ENCODE results near the gene SPATA16.

Gene SPATA16

DNA sequence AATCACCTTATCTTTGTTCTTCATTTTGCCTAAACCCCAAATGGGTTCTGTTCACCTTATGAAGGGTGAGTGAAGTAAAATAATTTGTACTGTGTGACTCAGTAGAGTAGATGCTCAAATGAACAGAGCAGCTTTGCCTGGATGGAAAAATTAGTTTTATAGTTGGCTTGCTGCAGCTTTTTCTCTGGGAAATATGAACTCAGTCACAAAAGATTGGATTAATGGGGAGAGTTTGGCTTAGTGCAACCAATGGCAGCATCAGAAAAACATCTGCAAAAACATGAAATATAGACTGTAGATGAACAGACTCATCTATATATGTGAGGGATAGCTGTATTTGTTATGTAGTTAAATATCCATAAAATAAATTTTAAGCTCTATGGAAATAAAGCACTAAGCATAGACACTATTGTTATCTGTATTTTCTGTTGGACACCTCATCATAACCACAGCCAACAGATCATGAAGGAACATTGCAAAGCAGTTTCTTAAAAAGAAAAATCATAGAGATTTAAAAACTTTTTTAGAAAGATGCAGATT is 209.2 kb downstream of the SPATA16 start:
- H3K9ac ChIP-seq (ENCODE audit: low read depth in 1 of 2, low read length in 2 of 2) = no peak overlapping the region

DNA sequence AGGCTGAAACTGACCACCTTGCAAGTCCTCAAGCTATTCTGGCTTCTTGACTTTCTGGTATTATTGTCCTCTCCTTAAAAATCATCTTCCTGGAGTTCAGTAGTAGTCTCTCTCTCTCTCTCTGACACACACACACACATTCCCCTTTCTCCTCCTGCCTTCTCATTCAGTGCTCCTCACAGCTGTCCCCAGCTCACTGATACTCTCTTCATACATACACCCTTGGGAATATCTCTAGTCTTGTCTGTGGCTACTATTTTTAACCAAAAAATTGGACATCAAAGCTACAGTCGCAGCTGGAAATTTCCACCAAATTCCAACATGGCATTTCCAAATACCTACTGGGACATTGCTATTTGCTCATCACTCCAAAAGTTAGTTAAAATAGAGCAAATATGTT is 211.6 kb downstream of the SPATA16 start:
- Histone ChIP-seq H3K9ac (ENCODE audit: low read depth in 1 of 2, low read length in 2 of 2) (no peak overlapping the region), H3K9me3 (ENCODE audit: control insufficient read depth in 1 of 2, low read length in 2 of 2) (no peaks in the 10 kb centered on the region), H3K4me3 (ENCODE audit: low read depth in 1 of 2, low read length in 2 of 2) (no peak overlapping the region), H3K36me3 (ENCODE audit: control insufficient read depth in 1 of 2, insufficient read depth in 2 of 2, low read length in 2 of 2) (no peaks in the 10 kb centered on the region), H3K4me1 (ENCODE audit: control insufficient read depth in 1 of 2, insufficient read depth in 2 of 2, low read length in 2 of 2) (no peaks in the 10 kb centered on the region), H3K27ac (ENCODE audit: low read depth, low read length) (no peak overlapping the region), H3K27me3 (ENCODE audit: control insufficient read depth in 1 of 2, insufficient read depth in 2 of 2, low read length in 2 of 2) (no peaks in the 10 kb centered on the region)

More for the DNA sequence above, 209.2 kb downstream of the SPATA16 start:
- H3K27ac ChIP-seq (ENCODE audit: low read depth, low read length) = no peak overlapping the region
- H3K4me1 ChIP-seq (ENCODE audit: control insufficient read depth in 1 of 2, insufficient read depth in 2 of 2, low read length in 2 of 2) = no peaks in the 10 kb centered on the region
- no peaks in the 10 kb centered on the region for H3K27me3 ChIP-seq (ENCODE audit: control insufficient read depth in 1 of 2, insufficient read depth in 2 of 2, low read length in 2 of 2)
- no peaks in the 10 kb centered on the region for H3K36me3 ChIP-seq (ENCODE audit: control insufficient read depth in 1 of 2, insufficient read depth in 2 of 2, low read length in 2 of 2)
- H3K9me3 ChIP-seq (ENCODE audit: control insufficient read depth in 1 of 2, low read length in 2 of 2) = no peaks in the 10 kb centered on the region
- no peak overlapping the region for H3K4me3 ChIP-seq (ENCODE audit: low read depth in 1 of 2, low read length in 2 of 2)

DNA sequence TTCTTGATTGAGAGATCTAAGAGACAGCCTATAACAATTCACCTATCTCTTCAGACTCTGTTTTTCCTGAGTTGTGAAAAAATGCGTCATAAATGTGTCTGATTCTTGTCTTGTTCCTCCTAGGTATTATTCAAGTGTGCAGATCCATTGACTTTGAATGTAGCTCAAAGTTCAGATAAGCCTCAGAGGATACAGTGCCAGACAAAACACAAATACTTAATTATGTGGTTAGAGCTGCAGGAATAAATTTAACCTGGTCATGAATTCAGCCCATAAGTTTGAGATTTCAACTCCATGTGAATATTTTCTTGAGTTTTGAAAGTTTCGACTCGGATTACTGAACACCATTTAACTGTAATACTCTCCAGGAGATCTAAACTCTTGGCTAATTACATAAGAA is 216.5 kb downstream of the SPATA16 start:
- Histone ChIP-seq H3K9me3 (ENCODE audit: control insufficient read depth in 1 of 2, low read length in 2 of 2) (no peaks in the 10 kb centered on the region), H3K4me1 (ENCODE audit: control insufficient read depth in 1 of 2, insufficient read depth in 2 of 2, low read length in 2 of 2) (no peaks in the 10 kb centered on the region), H3K4me3 (ENCODE audit: low read depth in 1 of 2, low read length in 2 of 2) (no peak overlapping the region), H3K9ac (ENCODE audit: low read depth in 1 of 2, low read length in 2 of 2) (no peak overlapping the region), H3K36me3 (ENCODE audit: control insufficient read depth in 1 of 2, insufficient read depth in 2 of 2, low read length in 2 of 2) (no peaks in the 10 kb centered on the region), H3K27ac (ENCODE audit: low read depth, low read length) (no peak overlapping the region), H3K27me3 (ENCODE audit: control insufficient read depth in 1 of 2, insufficient read depth in 2 of 2, low read length in 2 of 2) (no peaks in the 10 kb centered on the region)

DNA sequence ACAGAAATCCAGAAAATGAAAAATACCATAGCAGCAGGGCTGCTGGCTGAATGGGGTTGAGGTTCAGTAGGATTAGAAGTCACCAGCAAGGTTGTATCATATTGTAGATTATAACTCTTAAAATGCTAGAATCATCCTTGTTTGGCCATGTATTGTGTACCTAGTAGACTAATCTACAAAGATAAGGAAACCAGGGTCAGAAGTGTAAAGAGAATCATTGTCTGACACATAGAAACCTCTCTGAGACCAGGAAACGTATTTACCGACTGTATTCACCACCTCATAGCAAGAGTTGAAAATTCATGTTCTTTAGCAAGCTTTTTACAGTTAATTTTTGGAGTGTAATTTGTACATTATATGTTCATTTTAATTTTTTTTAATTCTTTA is 221.7 kb downstream of the SPATA16 start:
- Histone ChIP-seq H3K9ac (ENCODE audit: low read depth in 1 of 2, low read length in 2 of 2) (no peak overlapping the region), H3K27me3 (ENCODE audit: control insufficient read depth in 1 of 2, insufficient read depth in 2 of 2, low read length in 2 of 2) (no peaks in the 10 kb centered on the region), H3K36me3 (ENCODE audit: control insufficient read depth in 1 of 2, insufficient read depth in 2 of 2, low read length in 2 of 2) (no peaks in the 10 kb centered on the region), H3K4me1 (ENCODE audit: control insufficient read depth in 1 of 2, insufficient read depth in 2 of 2, low read length in 2 of 2) (peaks cover 15 to 42% of the 10 kb centered on the region in 2 donors), H3K9me3 (ENCODE audit: control insufficient read depth in 1 of 2, low read length in 2 of 2) (no peaks in the 10 kb centered on the region), H3K4me3 (ENCODE audit: low read depth in 1 of 2, low read length in 2 of 2) (no peak overlapping the region), H3K27ac (ENCODE audit: low read depth, low read length) (no peak overlapping the region)

DNA sequence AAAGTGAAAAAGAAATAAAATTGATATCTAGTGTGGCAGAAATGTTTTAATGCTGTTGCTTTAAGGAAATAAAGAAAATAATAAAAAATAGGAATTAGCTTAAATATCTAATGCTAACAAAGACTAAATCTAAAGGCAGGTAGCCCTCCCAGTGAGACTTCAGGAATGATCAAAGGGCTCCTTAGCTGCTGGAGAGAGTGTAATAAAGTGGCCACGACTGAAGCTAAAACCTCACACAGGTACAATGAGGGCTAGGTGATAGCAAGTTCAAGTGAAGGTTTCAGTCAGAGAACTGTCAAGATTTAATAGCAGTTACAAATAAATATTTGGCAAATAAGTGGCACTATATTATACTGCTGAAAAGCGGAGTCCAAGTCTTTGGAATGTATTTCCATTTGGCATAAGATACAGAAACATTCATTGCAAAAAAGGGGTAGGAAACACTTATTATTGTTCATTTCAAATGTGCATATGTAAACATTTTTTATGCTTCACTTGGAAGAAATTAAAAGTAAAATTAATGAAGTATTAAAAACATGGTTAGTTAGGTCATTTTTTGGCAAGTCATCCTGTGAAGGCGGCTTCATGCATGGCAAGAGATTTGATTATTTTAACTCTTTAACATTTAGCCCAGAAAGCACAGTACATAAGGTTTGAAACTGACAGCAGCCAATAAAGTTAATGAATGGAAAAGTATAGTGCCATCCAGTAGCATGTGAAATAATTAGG is 222.3 kb downstream of the SPATA16 start:
- Histone ChIP-seq H3K27ac (ENCODE audit: low read depth, low read length) (no peak overlapping the region), H3K4me3 (ENCODE audit: low read depth in 1 of 2, low read length in 2 of 2) (no peak overlapping the region), H3K36me3 (ENCODE audit: control insufficient read depth in 1 of 2, insufficient read depth in 2 of 2, low read length in 2 of 2) (no peaks in the 10 kb centered on the region), H3K9me3 (ENCODE audit: control insufficient read depth in 1 of 2, low read length in 2 of 2) (no peaks in the 10 kb centered on the region), H3K27me3 (ENCODE audit: control insufficient read depth in 1 of 2, insufficient read depth in 2 of 2, low read length in 2 of 2) (no peaks in the 10 kb centered on the region), H3K9ac (ENCODE audit: low read depth in 1 of 2, low read length in 2 of 2) (no peak overlapping the region), H3K4me1 (ENCODE audit: control insufficient read depth in 1 of 2, insufficient read depth in 2 of 2, low read length in 2 of 2) (peaks cover 15 to 42% of the 10 kb centered on the region in 2 donors)

DNA sequence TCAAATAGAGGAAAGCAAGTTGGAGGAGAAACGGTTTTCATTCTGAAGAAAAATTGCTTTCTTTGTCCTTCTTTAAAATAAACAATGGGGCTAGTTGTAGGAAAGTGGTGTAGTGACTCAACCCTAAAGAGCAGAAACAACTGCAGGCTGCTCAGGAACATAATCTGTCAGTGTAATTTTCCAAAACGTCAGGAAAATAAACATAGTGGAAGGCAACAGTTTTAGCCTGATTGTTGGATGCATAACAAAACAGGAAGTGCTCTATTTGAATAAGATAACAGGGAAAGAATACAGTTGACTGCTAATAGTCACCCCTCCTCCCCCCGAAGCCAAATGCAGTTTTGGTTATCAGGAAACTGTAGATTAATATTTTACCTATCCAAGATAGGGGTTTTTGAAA is 222.9 kb downstream of the SPATA16 start:
- Histone ChIP-seq H3K9me3 (ENCODE audit: control insufficient read depth in 1 of 2, low read length in 2 of 2) (no peaks in the 10 kb centered on the region), H3K4me1 (ENCODE audit: control insufficient read depth in 1 of 2, insufficient read depth in 2 of 2, low read length in 2 of 2) (peaks cover 15 to 42% of the 10 kb centered on the region in 2 donors), H3K9ac (ENCODE audit: low read depth in 1 of 2, low read length in 2 of 2) (no peak overlapping the region), H3K27ac (ENCODE audit: low read depth, low read length) (no peak overlapping the region), H3K36me3 (ENCODE audit: control insufficient read depth in 1 of 2, insufficient read depth in 2 of 2, low read length in 2 of 2) (no peaks in the 10 kb centered on the region), H3K4me3 (ENCODE audit: low read depth in 1 of 2, low read length in 2 of 2) (no peak overlapping the region), H3K27me3 (ENCODE audit: control insufficient read depth in 1 of 2, insufficient read depth in 2 of 2, low read length in 2 of 2) (no peaks in the 10 kb centered on the region)

DNA sequence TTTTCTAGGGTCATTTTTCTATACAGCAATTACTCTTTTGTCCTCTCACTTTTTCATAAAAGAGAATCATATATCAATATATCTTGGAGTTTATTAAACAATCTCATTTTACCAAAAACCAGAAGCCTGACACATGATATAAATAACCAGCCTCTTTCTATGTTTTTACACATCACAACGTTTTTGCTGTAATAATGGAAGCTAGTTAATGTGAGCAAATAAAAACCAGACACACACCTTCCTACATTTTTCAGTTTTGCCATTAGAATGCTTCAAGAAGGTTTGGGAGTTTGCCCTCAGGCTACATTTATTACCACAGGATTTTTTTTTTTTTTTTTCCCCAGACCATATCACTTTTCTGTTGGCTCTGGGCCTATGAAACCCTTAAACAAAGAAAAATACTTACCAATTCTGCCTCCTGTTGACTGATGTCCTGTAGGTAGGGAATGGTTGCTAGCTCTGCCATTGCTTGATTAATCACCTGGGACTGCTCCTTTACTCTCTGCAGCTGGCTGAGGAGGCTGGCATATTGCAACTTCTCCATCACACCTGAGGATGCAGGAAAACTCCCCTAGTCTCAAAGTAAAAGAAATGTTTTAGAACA is 225.0 kb downstream of the SPATA16 start:
- no peak overlapping the region for H3K4me3 ChIP-seq (ENCODE audit: low read depth in 1 of 2, low read length in 2 of 2)
- no peak overlapping the region for H3K27ac ChIP-seq (ENCODE audit: low read depth, low read length)
- H3K9me3 ChIP-seq (ENCODE audit: control insufficient read depth in 1 of 2, low read length in 2 of 2) = no peaks in the 10 kb centered on the region
- no peaks in the 10 kb centered on the region for H3K36me3 ChIP-seq (ENCODE audit: control insufficient read depth in 1 of 2, insufficient read depth in 2 of 2, low read length in 2 of 2)
- H3K9ac ChIP-seq (ENCODE audit: low read depth in 1 of 2, low read length in 2 of 2) = no peak overlapping the region
- no peaks in the 10 kb centered on the region for H3K27me3 ChIP-seq (ENCODE audit: control insufficient read depth in 1 of 2, insufficient read depth in 2 of 2, low read length in 2 of 2)
- H3K4me1 ChIP-seq (ENCODE audit: control insufficient read depth in 1 of 2, insufficient read depth in 2 of 2, low read length in 2 of 2) = peaks cover 15 to 42% of the 10 kb centered on the region in 2 donors

DNA sequence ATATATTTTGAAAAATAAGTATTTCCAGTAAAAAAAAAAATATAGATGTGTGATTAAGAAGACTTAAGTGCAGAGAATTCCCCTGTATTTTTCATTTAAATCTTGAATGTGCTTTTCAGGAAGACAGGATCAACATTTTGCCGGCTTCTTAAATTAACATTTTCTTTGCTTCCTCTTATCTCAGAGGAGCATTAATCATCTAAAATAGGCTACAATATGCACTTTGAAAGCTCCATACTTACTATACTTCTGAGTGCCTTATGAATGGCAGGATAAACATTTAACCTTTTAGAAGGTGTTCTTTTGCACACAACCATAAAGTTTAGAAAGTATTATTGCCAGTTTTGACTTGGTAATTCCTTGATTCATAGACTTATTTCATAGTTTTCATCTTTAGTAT is 226.2 kb downstream of the SPATA16 start:
- Histone ChIP-seq H3K9ac (ENCODE audit: low read depth in 1 of 2, low read length in 2 of 2) (no peak overlapping the region), H3K27me3 (ENCODE audit: control insufficient read depth in 1 of 2, insufficient read depth in 2 of 2, low read length in 2 of 2) (no peaks in the 10 kb centered on the region), H3K36me3 (ENCODE audit: control insufficient read depth in 1 of 2, insufficient read depth in 2 of 2, low read length in 2 of 2) (no peaks in the 10 kb centered on the region), H3K4me1 (ENCODE audit: control insufficient read depth in 1 of 2, insufficient read depth in 2 of 2, low read length in 2 of 2) (peaks cover 15 to 42% of the 10 kb centered on the region in 2 donors), H3K9me3 (ENCODE audit: control insufficient read depth in 1 of 2, low read length in 2 of 2) (no peaks in the 10 kb centered on the region), H3K4me3 (ENCODE audit: low read depth in 1 of 2, low read length in 2 of 2) (no peak overlapping the region), H3K27ac (ENCODE audit: low read depth, low read length) (no peak overlapping the region)

DNA sequence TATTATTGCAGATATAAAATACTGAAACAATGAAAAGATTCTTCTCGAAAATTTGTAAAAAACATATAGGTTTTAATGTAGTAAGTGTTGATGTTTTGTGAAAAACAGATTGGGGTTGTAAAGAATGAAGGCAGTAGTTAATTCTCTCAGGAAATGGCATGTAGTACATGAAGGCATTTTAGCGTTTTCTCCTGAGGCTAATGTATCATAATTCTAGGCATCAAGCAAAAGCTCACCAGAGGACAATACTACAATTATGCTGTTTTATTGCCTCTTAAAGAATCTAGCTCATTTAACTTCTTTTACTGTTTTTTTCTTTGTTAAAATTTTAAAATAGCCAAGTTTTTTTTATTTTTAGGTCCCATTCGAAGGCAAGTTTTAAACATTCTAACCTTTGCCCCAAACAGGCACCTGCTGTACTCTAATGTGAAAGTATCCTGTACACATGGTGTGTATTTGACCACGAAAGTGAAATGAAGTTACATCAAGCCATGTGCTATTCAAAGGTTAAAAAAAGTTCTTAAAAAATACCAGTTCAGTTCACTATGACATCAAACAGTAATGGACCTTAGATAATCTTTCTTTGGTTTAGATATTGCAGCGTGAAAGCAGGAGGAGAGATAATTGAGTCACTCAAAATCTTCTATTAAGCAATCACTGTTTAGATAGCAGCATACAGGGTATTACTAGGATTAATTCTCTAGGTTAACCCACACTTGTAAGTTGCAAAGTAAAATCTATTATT is 227.0 kb downstream of the SPATA16 start:
- Histone ChIP-seq H3K36me3 (ENCODE audit: control insufficient read depth in 1 of 2, insufficient read depth in 2 of 2, low read length in 2 of 2) (no peaks in the 10 kb centered on the region), H3K9ac (ENCODE audit: low read depth in 1 of 2, low read length in 2 of 2) (no peak overlapping the region), H3K4me3 (ENCODE audit: low read depth in 1 of 2, low read length in 2 of 2) (no peak overlapping the region), H3K27ac (ENCODE audit: low read depth, low read length) (no peak overlapping the region), H3K27me3 (ENCODE audit: control insufficient read depth in 1 of 2, insufficient read depth in 2 of 2, low read length in 2 of 2) (no peaks in the 10 kb centered on the region), H3K4me1 (ENCODE audit: control insufficient read depth in 1 of 2, insufficient read depth in 2 of 2, low read length in 2 of 2) (peaks cover 11 to 38% of the 10 kb centered on the region in 2 donors), H3K9me3 (ENCODE audit: control insufficient read depth in 1 of 2, low read length in 2 of 2) (no peaks in the 10 kb centered on the region)

DNA sequence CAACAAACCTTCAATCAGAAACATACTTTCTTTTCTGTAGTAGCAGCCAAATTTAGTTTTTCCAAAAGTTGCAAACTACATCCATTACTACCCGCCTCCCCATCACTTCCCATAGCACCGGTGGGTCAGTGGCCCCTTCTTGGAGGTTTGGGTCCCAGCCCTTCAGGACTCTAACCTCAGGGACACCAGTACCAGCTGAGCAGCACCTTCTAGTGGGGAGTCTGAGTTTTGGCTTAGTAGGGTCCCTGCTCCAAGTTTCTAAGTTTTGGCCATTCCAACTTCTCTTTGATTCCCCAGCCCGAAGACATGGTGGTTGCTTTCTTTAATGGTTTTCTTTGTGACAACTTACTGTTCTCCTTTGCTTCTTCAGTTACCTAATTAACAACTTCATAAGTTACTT is 229.9 kb downstream of the SPATA16 start:
- no peaks in the 10 kb centered on the region for H3K27me3 ChIP-seq (ENCODE audit: control insufficient read depth in 1 of 2, insufficient read depth in 2 of 2, low read length in 2 of 2)
- no peaks in the 10 kb centered on the region for H3K9me3 ChIP-seq (ENCODE audit: control insufficient read depth in 1 of 2, low read length in 2 of 2)
- peaks cover 0 to 11% of the 10 kb centered on the region in 2 donors for H3K4me1 ChIP-seq (ENCODE audit: control insufficient read depth in 1 of 2, insufficient read depth in 2 of 2, low read length in 2 of 2)
- H3K4me3 ChIP-seq (ENCODE audit: low read depth in 1 of 2, low read length in 2 of 2) = no peak overlapping the region
- no peak overlapping the region for H3K27ac ChIP-seq (ENCODE audit: low read depth, low read length)
- no peak overlapping the region for H3K9ac ChIP-seq (ENCODE audit: low read depth in 1 of 2, low read length in 2 of 2)
- no peaks in the 10 kb centered on the region for H3K36me3 ChIP-seq (ENCODE audit: control insufficient read depth in 1 of 2, insufficient read depth in 2 of 2, low read length in 2 of 2)

Measured in duodenal mucosa (tissue), 2 donors.